Duodenal mucosa (tissue), 2 donors: ENCODE measurements around the gene NRN1.
"Not testable (repeated sequence)": the region's sequence is repeated elsewhere in the genome, so short reads cannot be mapped to it uniquely, and the experiment has no call there.

Source experiments
- H3K27ac ChIP-seq: one replicate; pipeline ENCODE4 v1.7.0; 2013; ENCODE audit warnings: low read depth, low read length
- H3K27me3 ChIP-seq, 2 donors: one replicate each; pipeline ENCODE4 v1.7.0; 2013; ENCODE audit warnings: low read length in 2 of 2, control low read depth in 1 of 2; ENCODE audit not compliant: insufficient read depth in 2 of 2, control insufficient read depth in 1 of 2
- H3K36me3 ChIP-seq, 2 donors: one replicate each; pipeline ENCODE4 v1.7.0; 2013; ENCODE audit warnings: low read length in 2 of 2, control low read depth in 1 of 2; ENCODE audit not compliant: insufficient read depth in 2 of 2, control insufficient read depth in 1 of 2
- H3K4me1 ChIP-seq, 2 donors: one replicate each; pipeline ENCODE4 v1.7.0; 2013; ENCODE audit warnings: low read length in 2 of 2, control low read depth in 1 of 2; ENCODE audit not compliant: insufficient read depth in 2 of 2, control insufficient read depth in 1 of 2
- H3K4me3 ChIP-seq, 2 donors: one replicate each; pipeline ENCODE4 v1.7.0; 2013; ENCODE audit warnings: low read length in 2 of 2, low read depth in 1 of 2
- H3K9ac ChIP-seq, 2 donors: one replicate each; pipeline ENCODE4 v1.7.0; 2013; ENCODE audit warnings: low read length in 2 of 2, low read depth in 1 of 2
- H3K9me3 ChIP-seq, 2 donors: one replicate each; pipeline ENCODE4 v1.7.0; 2013; ENCODE audit warnings: low read length in 2 of 2, control low read depth in 1 of 2; ENCODE audit not compliant: control insufficient read depth in 1 of 2

The NRN1 gene, protein sequence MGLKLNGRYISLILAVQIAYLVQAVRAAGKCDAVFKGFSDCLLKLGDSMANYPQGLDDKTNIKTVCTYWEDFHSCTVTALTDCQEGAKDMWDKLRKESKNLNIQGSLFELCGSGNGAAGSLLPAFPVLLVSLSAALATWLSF

GRCh38 chr6:6006428-6007365 is at the start of gene NRN1:
Gene NRN1 (minus strand): TSS chr6:6006925. CDS start chr6:6006749, 176 bp downstream.
- Histone ChIP-seq H3K36me3 (no peaks in the 10 kb centered on the region), H3K9me3 (peaks cover 0 to 5% of the 10 kb centered on the region in 2 donors), H3K9ac (no peak within 1 kb of the TSS), H3K27me3 (peaks cover 69 to 88% of the 10 kb centered on the region in 2 donors), H3K4me1 (peaks cover 19 to 37% of the 10 kb centered on the region in 2 donors), H3K27ac (no peak within 1 kb of the TSS), H3K4me3 (peak within 1 kb of the TSS; percentile 66 to 74)

DNA sequence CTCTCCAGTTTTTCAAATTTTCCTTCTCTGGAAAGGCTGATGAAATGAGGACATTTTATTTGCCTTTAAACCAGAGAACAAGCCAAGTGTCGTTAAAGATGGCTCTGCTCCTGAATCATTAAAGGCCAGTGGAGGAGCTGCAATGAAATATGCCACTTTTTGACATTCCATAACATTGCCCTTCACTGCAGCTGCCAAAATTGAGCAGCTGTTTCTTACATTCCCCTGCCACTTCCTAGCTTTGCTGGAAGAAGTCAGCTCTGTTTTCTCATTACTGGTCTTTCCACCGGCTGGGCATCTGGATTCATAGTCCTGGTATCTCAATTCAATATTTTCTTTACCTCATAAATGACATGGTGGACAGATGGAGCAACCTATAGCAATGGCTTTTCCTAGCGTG is 45.5 kb upstream of the NRN1 start:
- Histone ChIP-seq H3K4me1 (no peaks in the 10 kb centered on the region), H3K9me3 (no peaks in the 10 kb centered on the region)

GRCh38 chr6:6046716-6047115 is 40.0 kb upstream of the NRN1 start:
- no peak overlapping the region for H3K9ac ChIP-seq
- no peaks in the 10 kb centered on the region for H3K9me3 ChIP-seq
- H3K36me3 ChIP-seq = no peaks in the 10 kb centered on the region
- peaks cover 5 to 8% of the 10 kb centered on the region in 2 donors for H3K27me3 ChIP-seq
- H3K27ac ChIP-seq = no peak overlapping the region
- H3K4me1 ChIP-seq = no peaks in the 10 kb centered on the region
- H3K4me3 ChIP-seq = no peak overlapping the region

More for the DNA sequence above, 45.5 kb upstream of the NRN1 start:
- Histone ChIP-seq H3K9ac (no peak overlapping the region), H3K36me3 (no peaks in the 10 kb centered on the region), H3K4me3 (no peak overlapping the region), H3K27me3 (peaks cover 4 to 22% of the 10 kb centered on the region in 2 donors), H3K27ac (no peak overlapping the region)

DNA sequence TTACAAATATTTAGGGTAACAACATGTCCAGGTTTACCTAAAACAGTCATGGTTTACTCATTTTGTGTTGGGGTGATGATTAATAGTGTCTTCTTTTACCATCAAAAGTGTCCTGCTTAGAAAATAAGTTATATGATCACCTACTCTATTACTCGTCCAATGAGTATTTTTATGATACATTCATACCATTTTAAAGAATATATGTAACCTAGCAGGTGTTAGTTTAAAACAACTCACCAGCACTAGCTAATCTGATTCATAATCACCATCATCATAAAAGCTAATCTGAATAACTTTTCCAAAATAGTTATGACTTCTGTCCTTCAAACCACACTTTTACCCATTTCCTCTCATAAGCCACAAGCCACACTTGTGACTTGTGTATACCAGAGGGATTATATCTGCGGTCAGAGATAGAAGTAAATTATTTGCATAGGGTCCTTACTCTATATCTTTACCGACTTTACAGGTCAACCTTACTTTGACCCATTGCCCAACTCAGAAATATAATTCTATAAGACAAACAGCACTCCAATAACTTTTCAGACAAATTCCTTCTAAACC is 33.3 kb upstream of the NRN1 start:
- H3K4me3 ChIP-seq = no peak overlapping the region
- H3K27ac ChIP-seq = no peak overlapping the region
- H3K9me3 ChIP-seq = no peaks in the 10 kb centered on the region
- H3K4me1 ChIP-seq = no peaks in the 10 kb centered on the region
- H3K9ac ChIP-seq = no peak overlapping the region
- H3K36me3 ChIP-seq = no peaks in the 10 kb centered on the region
- H3K27me3 ChIP-seq = peaks cover 0 to 4% of the 10 kb centered on the region in 2 donors

- H3K4me3 ChIP-seq = no peak overlapping the region
- no peaks in the 10 kb centered on the region for H3K9me3 ChIP-seq
- H3K36me3 ChIP-seq = no peaks in the 10 kb centered on the region
- H3K4me1 ChIP-seq = no peaks in the 10 kb centered on the region
- no peak overlapping the region for H3K27ac ChIP-seq
- no peaks in the 10 kb centered on the region for H3K27me3 ChIP-seq
- H3K9ac ChIP-seq = no peak overlapping the region
Observed at GRCh38 chr6:6037179-6037578, 30.5 kb upstream of the NRN1 start.

DNA sequence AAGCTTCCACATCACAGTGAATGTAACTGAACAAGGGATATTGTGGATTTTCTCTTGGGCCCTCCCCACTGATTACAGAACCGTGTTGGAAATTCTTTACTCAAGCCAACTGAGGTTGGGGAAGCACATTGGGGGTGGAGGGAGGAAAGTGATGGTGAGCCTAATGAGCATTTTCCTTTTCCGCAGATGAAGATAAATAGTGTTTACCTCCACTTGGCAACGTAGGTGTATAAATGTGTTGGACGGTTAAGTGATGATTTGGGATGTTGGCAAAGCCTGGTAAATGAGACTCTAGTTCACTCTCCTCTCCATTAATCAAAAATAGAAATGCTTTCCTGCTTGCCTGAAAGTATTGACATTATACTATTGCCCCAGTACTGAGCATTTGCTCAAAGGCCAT is 27.1 kb upstream of the NRN1 start:
- H3K4me1 ChIP-seq = no peaks in the 10 kb centered on the region
- H3K27ac ChIP-seq = no peak overlapping the region
- no peaks in the 10 kb centered on the region for H3K36me3 ChIP-seq
- H3K27me3 ChIP-seq = no peaks in the 10 kb centered on the region
- H3K9me3 ChIP-seq = no peaks in the 10 kb centered on the region
- no peak overlapping the region for H3K9ac ChIP-seq
- no peak overlapping the region for H3K4me3 ChIP-seq

- no peak overlapping the region for H3K9ac ChIP-seq
- no peak overlapping the region for H3K27ac ChIP-seq
- no peaks in the 10 kb centered on the region for H3K4me1 ChIP-seq
- no peaks in the 10 kb centered on the region for H3K9me3 ChIP-seq
- H3K36me3 ChIP-seq = no peaks in the 10 kb centered on the region
- no peak overlapping the region for H3K4me3 ChIP-seq
- peaks cover 0 to 8% of the 10 kb centered on the region in 2 donors for H3K27me3 ChIP-seq
Observed at GRCh38 chr6:6026513-6027205, 19.9 kb upstream of the NRN1 start.

DNA sequence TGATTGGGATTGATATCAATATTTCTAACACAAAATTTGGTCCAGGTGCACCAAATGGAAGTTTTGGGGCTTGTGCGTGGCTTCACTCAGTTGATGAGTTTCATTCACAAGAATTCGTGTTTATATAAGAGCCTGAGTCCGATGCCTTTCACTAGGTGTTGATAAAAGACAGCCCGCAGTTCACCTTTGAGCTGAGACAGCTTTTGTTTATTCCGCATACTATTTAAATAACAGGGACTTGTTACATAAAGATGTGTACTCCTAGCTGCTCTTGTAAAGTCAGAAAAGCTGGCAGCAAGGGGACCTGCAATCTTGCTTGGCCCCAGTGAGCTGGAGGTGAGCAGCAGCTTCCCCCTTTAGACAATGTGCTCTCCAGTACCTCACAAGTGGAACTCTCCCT is 19.0 kb upstream of the NRN1 start:
- H3K9me3 ChIP-seq = no peaks in the 10 kb centered on the region
- no peak overlapping the region for H3K27ac ChIP-seq
- no peak overlapping the region for H3K4me3 ChIP-seq
- H3K9ac ChIP-seq = no peak overlapping the region
- peaks cover 0 to 14% of the 10 kb centered on the region in 2 donors for H3K27me3 ChIP-seq
- no peaks in the 10 kb centered on the region for H3K4me1 ChIP-seq
- H3K36me3 ChIP-seq = no peaks in the 10 kb centered on the region

- no peak overlapping the region for H3K9ac ChIP-seq
- H3K27me3 ChIP-seq = peaks cover 0 to 20% of the 10 kb centered on the region in 2 donors
- no peaks in the 10 kb centered on the region for H3K36me3 ChIP-seq
- no peaks in the 10 kb centered on the region for H3K4me1 ChIP-seq
- no peaks in the 10 kb centered on the region for H3K9me3 ChIP-seq
- no peak overlapping the region for H3K27ac ChIP-seq
- H3K4me3 ChIP-seq = no peak overlapping the region
Observed at GRCh38 chr6:6024220-6024619, 17.5 kb upstream of the NRN1 start.

DNA sequence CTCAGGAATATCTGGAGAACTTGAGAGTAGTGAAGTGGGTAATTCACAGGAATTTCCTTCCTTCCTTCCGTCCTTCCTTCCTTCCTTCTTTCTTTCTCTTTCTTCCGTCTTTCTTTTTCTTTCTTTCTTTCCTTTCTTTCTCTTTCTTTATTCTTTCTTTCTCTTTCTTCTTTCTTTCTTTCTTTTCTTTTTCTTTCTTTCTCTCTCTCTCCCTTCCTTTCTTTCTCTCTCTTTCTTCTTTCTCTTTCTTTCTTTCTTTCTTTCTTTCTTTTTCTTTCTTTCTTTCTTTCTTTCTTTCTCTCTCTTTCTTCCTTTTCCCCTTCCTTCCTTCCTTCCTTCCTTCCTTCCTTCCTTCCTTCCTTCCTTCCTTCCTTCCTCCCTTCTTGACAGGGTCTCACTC is 16.1 kb upstream of the NRN1 start:
- H3K9me3 ChIP-seq, H3K9ac ChIP-seq, H3K27ac ChIP-seq, H3K4me3 ChIP-seq, H3K4me1 ChIP-seq, H3K36me3 ChIP-seq: not testable (repeated sequence)
- H3K27me3 ChIP-seq = peaks cover 0 to 24% of the 10 kb centered on the region in 2 donors
